Ammon's horn (tissue), 1 donor: Measurements from ENCODE around the gene B3GNT4.
"Not testable (repeated sequence)": the region's sequence is repeated elsewhere in the genome, so short reads cannot be mapped to it uniquely, and the experiment has no call there.

Experiments
- DNase-seq: peaks from one replicate; pipeline ENCODE4 v3.0.0-alpha.2; 2016; ENCODE audit warnings: low spot score

B3GNT4 gene

GRCh38 chr12:122203301-122204166 lies at the start of gene B3GNT4:
B3GNT4 (plus strand) TSS chr12:122203709; CDS start chr12:122204619, 910 bp downstream.
- DNase-seq, result peak; percentile 52

- DNase-seq, result no peak
Observed at GRCh38 chr12:122155705-122156104, 47.8 kb upstream of the B3GNT4 start.

- no peak for DNase-seq
Observed at GRCh38 chr12:122158700-122159285, 44.7 kb upstream of the B3GNT4 start.

GRCh38 chr12:122159882-122160281 lies 43.6 kb upstream of the B3GNT4 start:
- no peak for DNase-seq

GRCh38 chr12:122160761-122161160 lies 42.7 kb upstream of the B3GNT4 start:
- no peak for DNase-seq

- DNase-seq, result no peak
Observed at GRCh38 chr12:122161682-122162081, 41.8 kb upstream of the B3GNT4 start.

- no peak for DNase-seq
Observed at GRCh38 chr12:122162976-122163375, 40.5 kb upstream of the B3GNT4 start.

- no peak for DNase-seq
Observed at GRCh38 chr12:122166422-122167349, 36.8 kb upstream of the B3GNT4 start.

GRCh38 chr12:122167356-122167925 lies 36.1 kb upstream of the B3GNT4 start:
- no peak for DNase-seq

GRCh38 chr12:122168492-122168891 lies 35.0 kb upstream of the B3GNT4 start:
- no peak for DNase-seq

- no peak for DNase-seq
Observed at GRCh38 chr12:122171399-122171798, 32.1 kb upstream of the B3GNT4 start.

- no peak for DNase-seq
Observed at GRCh38 chr12:122172262-122172939, 31.1 kb upstream of the B3GNT4 start.

- DNase-seq, result no peak
Observed at GRCh38 chr12:122174155-122174845, 29.2 kb upstream of the B3GNT4 start, which contains the start of gene IL31. IL31 (minus strand) TSS chr12:122174221; CDS start chr12:122174172, 49 bp downstream.

GRCh38 chr12:122176473-122176872 lies 27.0 kb upstream of the B3GNT4 start:
- DNase-seq, result not testable (repeated sequence)

GRCh38 chr12:122182887-122183587 lies 20.5 kb upstream of the B3GNT4 start, which contains the start of gene LRRC43:
LRRC43 (plus strand) TSS chr12:122183123; CDS start chr12:122183145, 22 bp downstream.
- no peak for DNase-seq

- no peak for DNase-seq
Observed at GRCh38 chr12:122183588-122183940, 19.9 kb upstream of the B3GNT4 start.

- no peak for DNase-seq
Observed at GRCh38 chr12:122184517-122184916, 19.0 kb upstream of the B3GNT4 start.

GRCh38 chr12:122185079-122185478 lies 18.4 kb upstream of the B3GNT4 start:
- no peak for DNase-seq

GRCh38 chr12:122185494-122186082 lies 17.9 kb upstream of the B3GNT4 start:
- no peak for DNase-seq

GRCh38 chr12:122187466-122187865 lies 16.0 kb upstream of the B3GNT4 start:
- DNase-seq, result no peak
